OCI-LY1 (cell line): ENCODE measurements around the gene IMMP1L.

Source experiments
- H2AFZ ChIP-seq: fragments of 200-600 bp; sonication (generic), shearing (Covaris generic); 2 replicates; pipeline ENCODE4 v1.6.0; 2014; ENCODE audit warnings: antibody characterized with exemption, mild to moderate bottlenecking, low read length
- H3F3A ChIP-seq: fragments of 200-600 bp; sonication (generic), shearing (Covaris generic); 2 replicates; pipeline ENCODE4 v1.6.0; 2014; ENCODE audit warnings: mild to moderate bottlenecking, antibody characterized with exemption, low read length, moderate library complexity; ENCODE audit not compliant: insufficient read depth
- H3K27ac ChIP-seq: fragments of 200-600 bp; sonication (generic); 2 replicates; pipeline ENCODE4 v1.5.1; 2014; ENCODE audit warnings: low read length, mixed run types, mild to moderate bottlenecking, low read depth; ENCODE audit not compliant: poor library complexity, severe bottlenecking
- H3K27me3 ChIP-seq: fragments of 200-600 bp; sonication (generic); 2 replicates; pipeline ENCODE4 v1.6.0; 2014; ENCODE audit warnings: antibody characterized with exemption, mild to moderate bottlenecking, low read length, moderate library complexity; ENCODE audit not compliant: insufficient read depth
- H3K36me3 ChIP-seq: fragments of 200-600 bp; sonication (generic); 2 replicates; pipeline ENCODE4 v1.6.1; 2014; ENCODE audit warnings: mild to moderate bottlenecking, antibody characterized with exemption, low read length, moderate library complexity, mixed read lengths; ENCODE audit not compliant: insufficient read depth
- H3K4me1 ChIP-seq: fragments of 200-600 bp; sonication (generic); 2 replicates; pipeline ENCODE4 v1.5.1; 2014; ENCODE audit warnings: mild to moderate bottlenecking, low read length, moderate library complexity; ENCODE audit not compliant: insufficient read depth, severe bottlenecking
- H3K4me2 ChIP-seq: fragments of 200-600 bp; sonication (generic), shearing (Covaris generic); 2 replicates; pipeline ENCODE4 v1.6.1; 2014; ENCODE audit warnings: low read length
- H3K4me3 ChIP-seq: fragments of 200-600 bp; sonication (generic); 2 replicates; pipeline ENCODE4 v1.5.1; 2014; ENCODE audit warnings: low read length, low read depth, mild to moderate bottlenecking, mixed read lengths; ENCODE audit not compliant: poor library complexity, severe bottlenecking
- H3K79me2 ChIP-seq: fragments of 200-600 bp; shearing (Covaris generic); 2 replicates; pipeline ENCODE4 v1.6.1; 2016; ENCODE audit warnings: mixed run types, low read length, mixed read lengths; ENCODE audit not compliant: insufficient read depth
- H3K9ac ChIP-seq: fragments of 200-600 bp; sonication (generic), shearing (Covaris generic); 2 replicates; pipeline ENCODE4 v1.6.1; 2014; ENCODE audit warnings: mild to moderate bottlenecking, low read length, mixed read lengths
- H3K9me2 ChIP-seq: fragments of 200-600 bp; sonication (generic), shearing (Covaris generic); 2 replicates; pipeline ENCODE4 v1.6.1; 2014; ENCODE audit warnings: low read depth, mild to moderate bottlenecking, low read length, mixed read lengths
- H3K9me3 ChIP-seq: fragments of 200-600 bp; shearing (Covaris generic); 2 replicates; pipeline ENCODE4 v1.6.1; 2014; ENCODE audit warnings: low read length, mixed read lengths
- H4K20me1 ChIP-seq: fragments of 200-600 bp; sonication (generic), shearing (Covaris generic); 2 replicates; pipeline ENCODE4 v1.6.0; 2016; ENCODE audit warnings: mild to moderate bottlenecking, low read length; ENCODE audit not compliant: insufficient read depth
- CTCF ChIP-seq: fragments of 200-600 bp; sonication (generic), shearing (Covaris generic); IDR thresholded peaks from 2 replicates; pipeline ENCODE4 v1.5.1; 2017; ENCODE audit warnings: mild to moderate bottlenecking, antibody characterized with exemption, low read length, moderate library complexity, mixed read lengths
- EZH2 ChIP-seq: fragments of 200-600 bp; sonication (generic), shearing (Covaris generic); IDR thresholded peaks from 2 replicates; pipeline ENCODE4 v1.8.0; 2017; ENCODE audit warnings: borderline replicate concordance, mixed run types, mild to moderate bottlenecking, antibody characterized with exemption, low read length, moderate library complexity, mixed read lengths

IMMP1L gene

GRCh38 chr11:31512117-31512516, 2.7 kb upstream of the IMMP1L start:
- no peaks in the 10 kb centered on the region for H3K9me2 ChIP-seq

GRCh38 chr11:31509051-31509428, 382 bp downstream of the IMMP1L start:
- peak overlapping the region; percentile 75 for H3K4me3 ChIP-seq
- H3K79me2 ChIP-seq = peaks cover 72% of the 10 kb centered on the region
- no peaks in the 10 kb centered on the region for H3K9me2 ChIP-seq
- H3K36me3 ChIP-seq = peaks cover 12% of the 10 kb centered on the region
- TF ChIP-seq CTCF = no peak
- no peak for TF ChIP-seq EZH2
- H3K9me3 ChIP-seq = no peaks in the 10 kb centered on the region
- H3K9ac ChIP-seq = peak overlapping the region; percentile 78
- H3K27me3 ChIP-seq = no peaks in the 10 kb centered on the region
- no peaks in the 10 kb centered on the region for H4K20me1 ChIP-seq
- H3K4me2 ChIP-seq = peak overlapping the region; percentile 84
- no peaks in the 10 kb centered on the region for H3F3A ChIP-seq
- peak overlapping the region; percentile 45 for H3K27ac ChIP-seq
- H2AFZ ChIP-seq = peak overlapping the region; percentile 16; the same call in 1 of the 2 replicates
- H3K4me1 ChIP-seq = peaks cover 29% of the 10 kb centered on the region

More at GRCh38 chr11:31512117-31512516, 2.7 kb upstream of the IMMP1L start:
- no peak overlapping the region for H3K4me2 ChIP-seq
- no peaks in the 10 kb centered on the region for H3F3A ChIP-seq
- H3K27me3 ChIP-seq = no peaks in the 10 kb centered on the region
- H2AFZ ChIP-seq = no peak overlapping the region
- no peak overlapping the region for H3K9ac ChIP-seq
- H3K36me3 ChIP-seq = no peaks in the 10 kb centered on the region
- no peaks in the 10 kb centered on the region for H4K20me1 ChIP-seq
- H3K79me2 ChIP-seq = peaks cover 54% of the 10 kb centered on the region
- no peak overlapping the region for H3K4me3 ChIP-seq
- peaks cover 29% of the 10 kb centered on the region for H3K4me1 ChIP-seq
- H3K9me3 ChIP-seq = no peaks in the 10 kb centered on the region
- no peak overlapping the region for H3K27ac ChIP-seq
- TF ChIP-seq CTCF = no peak
- TF ChIP-seq EZH2 = no peak

GRCh38 chr11:31500560-31500959, 8.9 kb downstream of the IMMP1L start:
- H3K79me2 ChIP-seq = peaks cover 91% of the 10 kb centered on the region

More at GRCh38 chr11:31500560-31500959, 8.9 kb downstream of the IMMP1L start:
- Histone ChIP-seq H3K4me1 (peaks cover 5% of the 10 kb centered on the region), H2AFZ (no peak overlapping the region), H3K9ac (no peak overlapping the region), H3K4me2 (no peak overlapping the region), H3F3A (no peaks in the 10 kb centered on the region), H3K27me3 (no peaks in the 10 kb centered on the region), H3K4me3 (no peak overlapping the region), H3K27ac (no peak overlapping the region), H3K9me3 (0 out of 2 replicates have a peak, but pooled peaks cover 5% of the 10 kb centered on the region), H3K36me3 (peaks cover 59% of the 10 kb centered on the region), H3K9me2 (no peaks in the 10 kb centered on the region), H4K20me1 (peaks cover 3% of the 10 kb centered on the region; the same call in 1 of the 2 replicates)
- TF ChIP-seq EZH2 = no peak
- TF ChIP-seq CTCF = no peak
